CD4-positive, alpha-beta memory T cell (primary cell): ENCODE measurements around the gene ALDOB. TPM values are rescaled to one million over a fixed set of nuclear protein-coding genes. Genes with fewer than 3 reads are reported as not detected.

ENCODE experiments used
- CTCF ChIA-PET: fragments of 350-600 bp; sonication (Branson Sonifier 250); formaldehyde crosslinking; loops from one replicate; lab custom pipeline; 2021; ENCODE audit warnings: inconsistent platforms; ENCODE audit not compliant: partially characterized antibody; lab: Charles Lee
- POLR2A ChIA-PET: fragments of 350-600 bp; sonication (Branson Sonifier 250); formaldehyde crosslinking; loops from one replicate; lab custom pipeline; 2021; ENCODE audit not compliant: partially characterized antibody; lab: Charles Lee
- DNase-seq, 5 donors: peaks; one replicate each; pipeline versions ENCODE4 v3.0.0 to v3.0.0-alpha.2; 2020 to 2022; ENCODE audit warnings: mixed read lengths in 1 of 5
- H3K27ac ChIP-seq: one replicate; pipeline ENCODE4 v1.7.0; 2013; ENCODE audit warnings: low read depth, low read length
- H3K27me3 ChIP-seq: 2 replicates; pipeline ENCODE4 v1.7.0; 2013; ENCODE audit warnings: mild to moderate bottlenecking, low read length, moderate library complexity; ENCODE audit not compliant: insufficient read depth
- H3K36me3 ChIP-seq: 2 replicates; pipeline ENCODE4 v1.7.0; 2013; ENCODE audit warnings: mild to moderate bottlenecking, low read length, moderate library complexity; ENCODE audit not compliant: insufficient read depth
- H3K4me1 ChIP-seq: 2 replicates; pipeline ENCODE4 v1.7.0; 2013; ENCODE audit warnings: mild to moderate bottlenecking, low read length, moderate library complexity; ENCODE audit not compliant: insufficient read depth
- H3K4me3 ChIP-seq, 2 donors: one replicate each; pipeline ENCODE4 v1.7.0; 2013; ENCODE audit warnings: low read length in 2 of 2, mild to moderate bottlenecking in 1 of 2
- H3K9me3 ChIP-seq, 2 donors: one replicate each; pipeline ENCODE4 v1.7.0; 2013; ENCODE audit warnings: low read length in 2 of 2, control low read depth in 1 of 2; ENCODE audit not compliant: control insufficient read depth in 1 of 2
- H3K27ac Mint-ChIP-seq, 7 donors: one replicate each; pipeline ENCODE4 v1.8.0; 2020 to 2021; ENCODE audit warnings: mixed read lengths in 7 of 7, mild to moderate bottlenecking in 6 of 7, inconsistent platforms in 3 of 7, moderate library complexity in 3 of 7
- H3K27me3 Mint-ChIP-seq, 2 donors: one replicate each; pipeline ENCODE4 v1.8.0; 2020 to 2021; ENCODE audit warnings: mixed read lengths in 2 of 2
- H3K36me3 Mint-ChIP-seq, 2 donors: one replicate each; pipeline ENCODE4 v1.8.0; 2020 to 2021; ENCODE audit warnings: mixed read lengths in 2 of 2, inconsistent platforms in 1 of 2, mild to moderate bottlenecking in 1 of 2
- H3K4me1 Mint-ChIP-seq, 4 donors: one replicate each; pipeline ENCODE4 v1.8.0; 2020 to 2021; ENCODE audit warnings: mixed read lengths in 4 of 4, mild to moderate bottlenecking in 1 of 4
- H3K4me3 Mint-ChIP-seq, 8 donors: one replicate each; pipeline ENCODE4 v1.8.0; 2020 to 2021; ENCODE audit warnings: mixed read lengths in 8 of 8, mild to moderate bottlenecking in 7 of 8, moderate library complexity in 6 of 8, inconsistent platforms in 3 of 8
- H3K9me3 Mint-ChIP-seq, 8 donors: one replicate each; pipeline ENCODE4 v1.8.0; 2020 to 2021; ENCODE audit warnings: mixed read lengths in 8 of 8, mild to moderate bottlenecking in 5 of 8, inconsistent platforms in 3 of 8, moderate library complexity in 1 of 8
- intact Hi-C: fragments of 100-400 bp; cut with micrococcal nuclease; formaldehyde crosslinking; loops from one replicate; pipeline ENCODE4 v1.15.1; 2023
- polyA plus RNA-seq, 2 donors: library from polyadenylated mRNA; unstranded; fragments of 300-500 nt; fragmentation: Illumina TruSeq; gene quantifications; one replicate each; pipeline ENCODE4 v1.2.3, GENCODE V29; 2021
- total RNA-seq, 2 experiments: library from RNA; stranded (reverse); gene quantifications; one replicate each; pipeline ENCODE4 v1.2.3, GENCODE V29; 2021

ALDOB gene
- total and polyA plus RNA-seq, 4 experiments from 2014 or later = not detected

DNA sequence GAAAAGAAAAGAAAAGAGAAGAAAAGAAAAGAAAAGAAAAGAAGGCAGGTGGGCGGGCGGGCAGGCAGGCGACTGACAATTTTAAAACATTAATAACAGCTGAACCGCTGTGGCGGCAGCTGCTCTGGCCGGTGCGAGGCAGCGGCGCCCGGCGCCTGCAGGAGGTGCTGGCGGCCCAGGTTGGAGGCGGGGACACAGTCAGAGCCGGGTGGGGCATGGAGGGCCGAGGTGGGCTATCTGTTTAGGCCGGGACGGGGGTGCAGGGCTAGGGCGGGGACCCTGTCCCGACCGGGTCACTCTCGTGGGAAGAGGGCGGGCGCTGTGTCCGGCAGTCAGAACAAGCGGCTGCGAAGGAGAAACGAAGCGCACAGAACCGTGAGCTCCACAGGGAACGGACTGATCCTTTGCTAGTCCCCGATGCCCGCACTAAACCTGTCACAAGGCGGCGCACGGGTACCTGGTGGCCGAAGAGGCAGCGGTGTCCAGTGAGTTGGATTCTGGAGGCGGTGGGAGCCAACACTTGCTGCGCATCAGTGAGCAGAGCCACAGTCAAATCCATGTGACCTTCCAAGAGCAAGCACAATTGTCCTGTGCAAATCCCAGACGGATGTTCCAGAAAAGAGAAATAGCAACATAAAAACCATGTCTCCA is 13.6 kb upstream of the ALDOB start:
- DNase-seq = peak; percentile 23 to 38 (median 27)
- H3K4me1 Mint-ChIP-seq = peaks cover 0 to 9% (median 5%) of the 10 kb centered on the region in 4 donors
- H3K4me1 ChIP-seq = peaks cover 9% of the 10 kb centered on the region
- ChIA-PET POLR2A (no interaction called here), CTCF (interaction anchor here (0.9 to 2.0 kb wide), 5 partner anchors 10 to 84 kb away, joined by 3 to 8 read pairs (median 5); partner anchors contain the start of gene RNF20)
- H3K36me3 ChIP-seq = no peaks in the 10 kb centered on the region
- H3K4me3 ChIP-seq = no peak overlapping the region
- no peaks in the 10 kb centered on the region for H3K36me3 Mint-ChIP-seq
- H3K9me3 Mint-ChIP-seq = peaks cover 0 to 8% (median 4%) of the 10 kb centered on the region in 8 donors
- peaks cover 37 to 47% of the 10 kb centered on the region in 2 donors for H3K27me3 Mint-ChIP-seq
- H3K9me3 ChIP-seq = no peaks in the 10 kb centered on the region
- H3K27ac ChIP-seq = no peak overlapping the region
- intact Hi-C loops = no loop called here
- H3K27me3 ChIP-seq = peaks cover 19% of the 10 kb centered on the region
- peak overlapping the region; percentile 49 to 78 (median 65) for H3K4me3 Mint-ChIP-seq
- no peak overlapping the region for H3K27ac Mint-ChIP-seq

DNA sequence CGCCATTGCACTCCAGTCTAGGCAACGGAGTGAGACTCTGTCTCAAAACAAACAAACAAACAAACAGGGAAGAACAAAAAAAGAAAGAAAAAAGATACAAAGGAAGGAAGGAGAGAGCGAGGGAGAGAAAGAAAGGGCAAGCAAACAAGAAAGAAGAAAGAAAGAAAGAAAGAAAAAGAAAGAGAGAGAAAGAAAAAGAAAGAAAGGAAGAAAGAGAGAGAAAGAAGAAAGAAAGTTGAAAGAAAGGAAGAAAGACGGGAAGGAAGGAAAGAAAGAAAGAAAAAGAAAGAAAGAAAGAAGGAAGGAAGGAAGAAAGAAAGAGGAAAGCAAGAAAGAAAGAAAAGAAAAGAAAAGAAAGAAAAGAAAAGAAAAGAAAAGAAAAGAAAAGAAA is 13.1 kb upstream of the ALDOB start:
- H3K27ac ChIP-seq = no peak overlapping the region
- Mint-ChIP-seq H3K9me3 (peaks cover 0 to 8% (median 4%) of the 10 kb centered on the region in 8 donors), H3K36me3 (no peaks in the 10 kb centered on the region), H3K27me3 (peaks cover 39 to 50% of the 10 kb centered on the region in 2 donors), H3K4me3 (peak overlapping the region; percentile 5 to 78 (median 60)), H3K27ac (no peak overlapping the region), H3K4me1 (peaks cover 0 to 9% (median 5%) of the 10 kb centered on the region in 4 donors)
- H3K4me3 ChIP-seq = no peak overlapping the region
- no peak for DNase-seq
- no peaks in the 10 kb centered on the region for H3K9me3 ChIP-seq
- H3K27me3 ChIP-seq = peaks cover 19% of the 10 kb centered on the region
- peaks cover 9% of the 10 kb centered on the region for H3K4me1 ChIP-seq
- ChIA-PET CTCF (interaction anchor here (0.9 to 2.0 kb wide), 5 partner anchors 11 to 85 kb away, joined by 3 to 8 read pairs (median 5); partner anchors contain the start of gene RNF20), POLR2A (no interaction called here)
- intact Hi-C loops = no loop called here
- H3K36me3 ChIP-seq = no peaks in the 10 kb centered on the region

- peaks cover 19% of the 10 kb centered on the region for H3K27me3 ChIP-seq
- no peaks in the 10 kb centered on the region for H3K9me3 ChIP-seq
- CTCF ChIA-PET = interaction anchor here (1.3 kb wide), 1 partner anchor 12 kb away, joined by 4 read pairs; no protein-coding TSS in a partner anchor
- peaks cover 9% of the 10 kb centered on the region for H3K4me1 ChIP-seq
- no peaks in the 10 kb centered on the region for H3K36me3 ChIP-seq
- no peak overlapping the region for H3K4me3 ChIP-seq
- no peak for DNase-seq
- peaks cover 0 to 5% (median under 1%) of the 10 kb centered on the region in 8 donors for H3K9me3 Mint-ChIP-seq
- POLR2A ChIA-PET = no interaction called here
- no peak overlapping the region for H3K4me3 Mint-ChIP-seq
- no peaks in the 10 kb centered on the region for H3K36me3 Mint-ChIP-seq
- H3K27ac ChIP-seq = no peak overlapping the region
- H3K4me1 Mint-ChIP-seq = peaks cover 0 to 9% (median 5%) of the 10 kb centered on the region in 4 donors
- intact Hi-C loops = no loop called here
- H3K27ac Mint-ChIP-seq = no peak overlapping the region
- peaks cover 39 to 46% of the 10 kb centered on the region in 2 donors for H3K27me3 Mint-ChIP-seq
Measured at GRCh38 chr9:101446732-101447131, 11.2 kb upstream of the ALDOB start.

GRCh38 chr9:101445353-101446029 is 9.9 kb upstream of the ALDOB start:
- no peak for DNase-seq
- Mint-ChIP-seq H3K4me1 (peaks cover 0 to 9% (median 5%) of the 10 kb centered on the region in 4 donors), H3K4me3 (peak overlapping the region in 1 of 8 donors; percentile 0), H3K27ac (no peak overlapping the region), H3K9me3 (peaks cover 0 to 5% (median 0%) of the 10 kb centered on the region in 8 donors), H3K27me3 (peaks cover 38 to 47% of the 10 kb centered on the region in 2 donors), H3K36me3 (no peaks in the 10 kb centered on the region)
- no peaks in the 10 kb centered on the region for H3K9me3 ChIP-seq
- POLR2A ChIA-PET = no interaction called here
- CTCF ChIA-PET = interaction anchor here (0.8 to 1.3 kb wide), 2 partner anchors 13 to 84 kb away, joined by 4 read pairs; no protein-coding TSS in a partner anchor
- no peaks in the 10 kb centered on the region for H3K36me3 ChIP-seq
- H3K4me1 ChIP-seq = peaks cover 9% of the 10 kb centered on the region
- no peak overlapping the region for H3K27ac ChIP-seq
- intact Hi-C loops = no loop called here
- peaks cover 19% of the 10 kb centered on the region for H3K27me3 ChIP-seq
- H3K4me3 ChIP-seq = no peak overlapping the region

- Histone ChIP-seq H3K4me1 (no peaks in the 10 kb centered on the region), H3K27ac (no peak overlapping the region), H3K4me3 (no peak overlapping the region), H3K27me3 (peaks cover 10% of the 10 kb centered on the region), H3K9me3 (no peaks in the 10 kb centered on the region), H3K36me3 (no peaks in the 10 kb centered on the region)
- Mint-ChIP-seq H3K27me3 (peaks cover 35 to 44% of the 10 kb centered on the region in 2 donors), H3K9me3 (peaks cover 0 to 5% (median 0%) of the 10 kb centered on the region in 8 donors), H3K4me3 (no peak overlapping the region), H3K4me1 (peaks cover 0 to 4% (median under 1%) of the 10 kb centered on the region in 4 donors), H3K36me3 (no peaks in the 10 kb centered on the region), H3K27ac (no peak overlapping the region)
- intact Hi-C loops = no loop called here
- ChIA-PET POLR2A (no interaction called here), CTCF (no interaction called here)
- DNase-seq = no peak
Measured at GRCh38 chr9:101443364-101443771, 7.8 kb upstream of the ALDOB start.

GRCh38 chr9:101442736-101443135 is 7.2 kb upstream of the ALDOB start:
- no peak overlapping the region for H3K27ac Mint-ChIP-seq
- Histone ChIP-seq H3K9me3 (no peaks in the 10 kb centered on the region), H3K27ac (no peak overlapping the region), H3K27me3 (peaks cover 8% of the 10 kb centered on the region), H3K4me1 (no peaks in the 10 kb centered on the region), H3K4me3 (no peak overlapping the region), H3K36me3 (no peaks in the 10 kb centered on the region)
- peaks cover 39 to 41% of the 10 kb centered on the region in 2 donors for H3K27me3 Mint-ChIP-seq
- no peaks in the 10 kb centered on the region for H3K36me3 Mint-ChIP-seq
- CTCF ChIA-PET = no interaction called here
- H3K4me1 Mint-ChIP-seq = peaks cover 0 to 4% (median 0%) of the 10 kb centered on the region in 4 donors
- H3K4me3 Mint-ChIP-seq = no peak overlapping the region
- POLR2A ChIA-PET = no interaction called here
- peaks cover 0 to 5% (median 0%) of the 10 kb centered on the region in 8 donors for H3K9me3 Mint-ChIP-seq
- no peak for DNase-seq
- intact Hi-C loops = no loop called here

DNA sequence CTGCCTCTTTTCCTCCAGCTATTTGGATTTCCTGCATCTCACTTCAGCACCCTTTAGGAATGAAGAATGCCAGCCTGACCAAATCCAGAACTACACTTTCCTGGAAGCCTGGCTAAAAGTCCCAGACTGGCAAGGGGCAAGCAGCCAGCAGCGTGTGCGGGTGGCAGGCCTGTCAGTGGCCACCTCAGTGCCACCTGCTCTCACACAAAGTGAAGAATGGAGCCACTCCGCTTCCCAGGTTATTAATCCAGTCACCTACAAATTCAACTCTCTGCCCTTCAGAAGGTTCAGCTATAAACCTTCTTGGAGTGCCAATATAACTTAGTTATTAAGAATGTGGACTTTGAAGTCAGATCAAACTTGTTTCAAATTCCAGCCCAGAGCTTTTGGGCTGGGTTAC is 6.7 kb upstream of the ALDOB start:
- Mint-ChIP-seq H3K9me3 (peaks cover 0 to 5% (median 0%) of the 10 kb centered on the region in 8 donors), H3K27me3 (peaks cover 43 to 44% of the 10 kb centered on the region in 2 donors), H3K27ac (no peak overlapping the region), H3K4me3 (no peak overlapping the region), H3K36me3 (no peaks in the 10 kb centered on the region), H3K4me1 (peaks cover 0 to 4% (median 0%) of the 10 kb centered on the region in 4 donors)
- intact Hi-C loops = no loop called here
- DNase-seq = no peak
- Histone ChIP-seq H3K36me3 (no peaks in the 10 kb centered on the region), H3K9me3 (no peaks in the 10 kb centered on the region), H3K4me3 (no peak overlapping the region), H3K27ac (no peak overlapping the region), H3K4me1 (no peaks in the 10 kb centered on the region), H3K27me3 (peaks cover 8% of the 10 kb centered on the region)
- POLR2A ChIA-PET = no interaction called here
- CTCF ChIA-PET = no interaction called here
